Measurements from ENCODE around the gene IGSF9B. TPM values are rescaled to one million over a fixed set of nuclear protein-coding genes. Genes with fewer than 3 reads are reported as not detected.

The IGSF9B gene
- total RNA-seq, 1 experiment from 2014 or later: 2.2 TPM

DNA sequence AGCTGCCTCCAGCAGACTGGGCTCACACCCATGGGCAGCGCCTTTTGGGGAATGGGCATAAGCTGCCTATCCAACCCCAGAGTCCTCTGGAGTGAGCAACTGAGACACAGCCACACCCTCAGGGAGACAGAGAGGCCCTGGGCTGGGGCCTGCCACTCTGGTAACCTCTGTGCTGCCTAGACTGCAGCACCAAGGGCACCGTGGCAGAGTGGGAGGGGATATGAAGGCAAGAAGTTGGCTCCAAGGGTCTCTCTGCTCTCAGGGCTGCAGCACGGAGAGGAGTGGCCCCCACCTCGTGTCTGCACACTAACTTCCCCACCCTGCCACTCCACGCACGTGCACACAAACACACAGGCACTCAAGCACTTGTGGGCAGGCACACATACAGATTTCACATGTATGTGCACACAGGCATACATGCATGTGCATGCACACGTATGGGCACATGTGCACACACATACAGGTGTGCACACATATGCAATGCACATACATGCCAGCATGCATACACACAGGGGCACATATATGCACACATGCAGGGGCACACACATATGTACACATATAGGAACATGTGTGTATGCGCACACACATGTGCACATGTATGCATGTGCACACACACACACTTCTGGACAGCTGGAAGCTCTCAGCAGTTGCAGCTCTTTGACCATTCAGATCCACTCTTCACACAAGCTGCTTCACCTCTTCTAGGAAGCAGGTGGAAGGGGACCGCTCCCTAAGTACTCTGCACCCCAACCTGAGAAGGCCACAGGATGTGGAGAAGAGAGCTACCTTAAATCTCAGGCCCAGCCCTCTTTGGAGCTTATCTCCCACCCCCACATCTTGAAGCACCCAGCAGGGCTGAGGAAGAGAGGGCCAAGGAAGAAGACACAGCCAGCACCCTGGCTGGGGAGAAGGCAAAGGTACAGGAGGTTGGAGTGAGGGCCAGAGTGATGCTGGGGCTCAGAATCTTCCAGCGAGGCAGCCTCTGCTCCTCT lies 4.3 kb downstream of the IGSF9B start:
- Histone ChIP-seq H3K27ac (ENCODE audit: low read length) (no peak overlapping the region), H3K4me3 (ENCODE audit: low read depth in 2 of 2, low read length in 2 of 2) (no peak overlapping the region), H3K36me3 (ENCODE audit: control insufficient read depth, insufficient read depth, low read length) (no peaks in the 10 kb centered on the region; the same call in 1 of the 2 replicates), H3K4me1 (ENCODE audit: control insufficient read depth, insufficient read depth, low read length) (peaks cover 9% of the 10 kb centered on the region), H3K9me3 (ENCODE audit: control insufficient read depth, insufficient read depth, low read depth, low read length) (no peaks in the 10 kb centered on the region), H3K27me3 (ENCODE audit: control insufficient read depth, insufficient read depth, low read length) (peaks cover 5% of the 10 kb centered on the region)
- in situ Hi-C loops (cut with HindIII; ENCODE audit: low pct_unique_long_range_greater_than_20kb, low sequenced_read_pairs): no loop called here
- TF ChIP-seq REST (IDR thresholded peaks at IDR 0.05; ENCODE audit: insufficient read depth in 1 of 2, low read depth in 2 of 2, low read length in 1 of 2) (no peak), POLR2AphosphoS5 (IDR thresholded peaks at IDR 0.05; ENCODE audit: low read depth, low read length) (no peak), TCF7L2 (IDR thresholded peaks at IDR 0.05; ENCODE audit: low read depth, low read length) (no peak), CTCF (IDR thresholded peaks at IDR 0.05) (no peak), SIN3A (IDR thresholded peaks at IDR 0.05; ENCODE audit: borderline replicate concordance, insufficient read depth, low read depth, low read length) (no peak)
- intact Hi-C loops (cut with micrococcal nuclease; ENCODE audit: unreplicated experiment): loop anchor here (10.0 kb wide), 1 partner anchor 58 kb away; no protein-coding TSS in a partner anchor
- no peak for DNase-seq (ENCODE audit: low read depth, low spot score)
- ATAC-seq: no peak
- POLR2A ChIA-PET: no interaction called here
- BruUV-seq (replicated peaks): no TSS peak
- CTCF ChIA-PET: no interaction called here

DNA sequence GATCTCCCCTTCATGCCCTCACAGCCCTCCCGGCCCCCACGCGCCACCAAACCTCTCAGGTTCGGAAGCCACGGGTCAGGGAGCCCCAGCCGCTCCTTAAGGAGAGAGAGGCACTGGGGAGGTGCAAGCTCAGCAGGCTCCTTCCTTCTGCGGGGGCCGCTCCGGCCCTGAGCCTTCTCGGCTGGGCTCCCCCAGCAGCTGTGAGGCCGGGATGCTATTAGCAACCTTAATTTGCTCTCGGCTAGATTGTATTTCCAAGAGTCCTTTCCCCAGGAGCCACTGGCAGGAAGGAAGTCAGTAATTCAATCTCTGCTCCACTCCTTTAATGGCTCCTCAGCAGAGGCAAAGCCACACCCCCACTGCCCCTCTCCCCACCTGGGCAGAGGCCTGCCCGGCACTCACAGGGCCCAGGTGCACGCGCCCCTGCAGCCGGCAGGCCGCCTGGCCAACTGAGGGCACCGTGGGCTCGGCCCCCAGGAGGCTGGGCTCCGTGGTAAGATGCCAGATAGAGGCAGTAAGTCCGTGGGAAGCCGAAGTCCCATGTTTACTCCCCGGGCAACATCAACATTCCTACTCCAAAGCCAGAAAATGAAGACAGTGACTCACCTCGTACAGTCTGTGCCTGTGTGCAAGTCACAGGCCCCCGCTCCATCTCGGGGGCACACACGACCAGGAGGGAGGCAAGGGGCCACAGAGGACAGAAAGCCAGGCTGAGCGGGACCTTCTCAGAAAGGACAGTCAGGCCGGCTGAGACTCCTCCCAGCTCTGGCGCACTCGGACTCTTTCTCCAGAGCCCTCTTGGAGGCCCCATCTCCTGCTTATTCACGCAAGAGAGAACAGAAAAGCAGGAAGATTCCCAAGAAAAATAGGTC lies 5.2 kb downstream of the IGSF9B start:
- Histone ChIP-seq H3K4me3 (ENCODE audit: low read depth in 2 of 2, low read length in 2 of 2) (no peak overlapping the region; a peak in 1 of 4 replicates), H3K36me3 (ENCODE audit: control insufficient read depth, insufficient read depth, low read length) (no peaks in the 10 kb centered on the region; the same call in 1 of the 2 replicates), H3K9me3 (ENCODE audit: control insufficient read depth, insufficient read depth, low read depth, low read length) (no peaks in the 10 kb centered on the region), H3K27ac (ENCODE audit: low read length) (no peak overlapping the region), H3K27me3 (ENCODE audit: control insufficient read depth, insufficient read depth, low read length) (peaks cover 5% of the 10 kb centered on the region), H3K4me1 (ENCODE audit: control insufficient read depth, insufficient read depth, low read length) (peaks cover 12% of the 10 kb centered on the region)
- ChIA-PET CTCF (no interaction called here), POLR2A (no interaction called here)
- TF ChIP-seq TCF7L2 (IDR thresholded peaks at IDR 0.05; ENCODE audit: low read depth, low read length) (no peak), SIN3A (IDR thresholded peaks at IDR 0.05; ENCODE audit: borderline replicate concordance, insufficient read depth, low read depth, low read length) (no peak), REST (IDR thresholded peaks at IDR 0.05; ENCODE audit: insufficient read depth in 1 of 2, low read depth in 2 of 2, low read length in 1 of 2) (no peak), CTCF (IDR thresholded peaks at IDR 0.05) (no peak), POLR2AphosphoS5 (IDR thresholded peaks at IDR 0.05; ENCODE audit: low read depth, low read length) (no peak)
- in situ Hi-C loops (cut with HindIII; ENCODE audit: low pct_unique_long_range_greater_than_20kb, low sequenced_read_pairs): no loop called here
- DNase-seq (ENCODE audit: low read depth, low spot score) (no peak), ATAC-seq (no peak)
- no TSS peak for BruUV-seq (replicated peaks)
- intact Hi-C loops (cut with micrococcal nuclease; ENCODE audit: unreplicated experiment): loop anchor here (10.0 kb wide), 1 partner anchor 57 kb away; no protein-coding TSS in a partner anchor

Data from Panc1 (cell line).